Neural crest cell (in vitro differentiated cells): ENCODE results near the gene COL2A1. TPM values are rescaled to one million over a fixed set of nuclear protein-coding genes. Genes with fewer than 3 reads are reported as not detected.
A peak's percentile ranks its signal among the peaks of the same experiment; 100 is the strongest.

Experiments
- DNase-seq: peaks from one replicate; pipeline ENCODE4 v3.0.0; 2021; ENCODE audit warnings: low read depth, mixed read lengths, low spot score
- H3K27ac Mint-ChIP-seq: one replicate; pipeline ENCODE4 v1.8.0; 2021; ENCODE audit warnings: mild to moderate bottlenecking, mixed read lengths; ENCODE audit not compliant: unreplicated experiment
- H3K27me3 Mint-ChIP-seq: 2 replicates; pipeline ENCODE4 v1.8.0; 2021; ENCODE audit warnings: low read depth, mild to moderate bottlenecking, mixed read lengths
- H3K36me3 Mint-ChIP-seq: 2 replicates; pipeline ENCODE4 v1.8.0; 2021; ENCODE audit warnings: low read depth, mild to moderate bottlenecking, mixed read lengths
- H3K4me1 Mint-ChIP-seq: 2 replicates; pipeline ENCODE4 v1.8.0; 2021; ENCODE audit warnings: mixed read lengths
- H3K4me3 Mint-ChIP-seq: one replicate; pipeline ENCODE4 v1.8.0; 2021; ENCODE audit warnings: mild to moderate bottlenecking, mixed read lengths
- H3K9me3 Mint-ChIP-seq: 2 replicates; pipeline ENCODE4 v1.8.0; 2021; ENCODE audit warnings: mixed read lengths
- CTCF ChIP-seq: fragments of 200-600 bp; sonication (generic); conservative IDR thresholded peaks from 2 replicates; pipeline ENCODE4 v1.5.0; 2021; ENCODE audit warnings: antibody characterized with exemption, mild to moderate bottlenecking
- total RNA-seq: library from RNA; stranded (reverse); gene quantifications from 2 replicates; pipeline ENCODE4 v1.2.1, GENCODE V29; 2021

Gene COL2A1
- total RNA-seq, 1 donor from 2014 or later, result 386 TPM

- Mint-ChIP-seq H3K27ac (peak overlapping the region; percentile 67), H3K4me1 (no peaks in the 10 kb centered on the region), H3K27me3 (no peaks in the 10 kb centered on the region), H3K36me3 (peaks cover 16% of the 10 kb centered on the region), H3K9me3 (no peaks in the 10 kb centered on the region), H3K4me3 (no peak overlapping the region)
- DNase-seq, result no peak
- no peak for TF ChIP-seq CTCF
Observed at GRCh38 chr12:47977772-47978597, 26.3 kb downstream of the COL2A1 start.

GRCh38 chr12:47977046-47977771, 27.1 kb downstream of the COL2A1 start:
- H3K27me3 Mint-ChIP-seq, result no peaks in the 10 kb centered on the region
- DNase-seq, result no peak
- no peak overlapping the region for H3K4me3 Mint-ChIP-seq
- H3K36me3 Mint-ChIP-seq, result peaks cover 20% of the 10 kb centered on the region
- TF ChIP-seq CTCF, result no peak
- H3K4me1 Mint-ChIP-seq, result no peaks in the 10 kb centered on the region
- H3K27ac Mint-ChIP-seq, result peak overlapping the region; percentile 67
- H3K9me3 Mint-ChIP-seq, result no peaks in the 10 kb centered on the region

- TF ChIP-seq CTCF, result no peak
- Mint-ChIP-seq H3K27me3 (no peaks in the 10 kb centered on the region), H3K27ac (no peak overlapping the region), H3K9me3 (no peaks in the 10 kb centered on the region), H3K36me3 (peaks cover 20% of the 10 kb centered on the region), H3K4me3 (no peak overlapping the region), H3K4me1 (no peaks in the 10 kb centered on the region)
- DNase-seq, result no peak
Observed at GRCh38 chr12:47975816-47976215, 28.5 kb downstream of the COL2A1 start.

DNA sequence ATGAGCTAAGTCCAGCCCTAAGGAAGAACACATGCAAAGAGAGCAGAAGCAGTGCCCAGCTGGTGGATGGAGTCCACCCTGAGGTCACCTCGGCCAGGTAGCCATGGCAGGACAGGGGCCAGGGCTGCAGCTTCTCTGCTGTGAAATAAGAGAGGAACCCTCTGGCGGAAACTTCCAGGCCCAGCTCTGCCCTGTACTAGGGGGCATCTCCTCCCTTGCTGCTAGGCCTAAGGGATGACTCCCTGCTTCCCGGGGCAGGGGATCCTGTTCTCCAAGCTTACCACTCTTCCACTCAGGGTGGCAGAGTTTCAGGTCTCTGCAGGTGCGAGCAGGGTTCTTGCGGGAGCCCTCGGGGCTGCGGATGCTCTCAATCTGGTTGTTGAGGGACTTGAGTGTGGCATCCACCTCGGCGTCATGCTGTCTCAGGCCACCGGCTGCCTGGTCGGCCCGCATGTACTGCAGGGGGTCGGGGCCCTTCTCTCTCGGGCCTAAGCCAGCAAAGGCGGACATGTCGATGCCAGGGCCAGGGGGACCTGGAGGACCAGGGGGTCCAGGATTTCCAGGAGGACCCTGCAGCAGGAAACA, 29.1 kb downstream of the COL2A1 start:
- H3K4me1 Mint-ChIP-seq, result no peaks in the 10 kb centered on the region
- no peak overlapping the region for H3K4me3 Mint-ChIP-seq
- H3K9me3 Mint-ChIP-seq, result no peaks in the 10 kb centered on the region
- no peak for TF ChIP-seq CTCF
- no peaks in the 10 kb centered on the region for H3K27me3 Mint-ChIP-seq
- no peak overlapping the region for H3K27ac Mint-ChIP-seq
- DNase-seq, result no peak
- H3K36me3 Mint-ChIP-seq, result peaks cover 20% of the 10 kb centered on the region

GRCh38 chr12:47973870-47974269, 30.4 kb downstream of the COL2A1 start:
- Mint-ChIP-seq H3K27me3 (no peaks in the 10 kb centered on the region), H3K9me3 (no peaks in the 10 kb centered on the region), H3K27ac (no peak overlapping the region)

More at GRCh38 chr12:47973870-47974269, 30.4 kb downstream of the COL2A1 start:
- Mint-ChIP-seq H3K36me3 (peaks cover 18% of the 10 kb centered on the region), H3K4me3 (no peak overlapping the region), H3K4me1 (no peaks in the 10 kb centered on the region)
- TF ChIP-seq CTCF, result no peak
- no peak for DNase-seq
